Stimulated activated CD8-positive, alpha-beta memory T cell treated with anti-CD3 and anti-CD28 coated beads, Interleukin-7, amount 100 ng/mL, for 24 hours (primary cell): ENCODE measurements around the gene SLC49A3.
A peak's percentile ranks its signal among the peaks of the same experiment; 100 is the strongest.

ENCODE experiments used
- DNase-seq: peaks from one replicate; pipeline ENCODE4 v3.0.0-alpha.2; 2020; ENCODE audit warnings: low read depth

Gene SLC49A3

DNA sequence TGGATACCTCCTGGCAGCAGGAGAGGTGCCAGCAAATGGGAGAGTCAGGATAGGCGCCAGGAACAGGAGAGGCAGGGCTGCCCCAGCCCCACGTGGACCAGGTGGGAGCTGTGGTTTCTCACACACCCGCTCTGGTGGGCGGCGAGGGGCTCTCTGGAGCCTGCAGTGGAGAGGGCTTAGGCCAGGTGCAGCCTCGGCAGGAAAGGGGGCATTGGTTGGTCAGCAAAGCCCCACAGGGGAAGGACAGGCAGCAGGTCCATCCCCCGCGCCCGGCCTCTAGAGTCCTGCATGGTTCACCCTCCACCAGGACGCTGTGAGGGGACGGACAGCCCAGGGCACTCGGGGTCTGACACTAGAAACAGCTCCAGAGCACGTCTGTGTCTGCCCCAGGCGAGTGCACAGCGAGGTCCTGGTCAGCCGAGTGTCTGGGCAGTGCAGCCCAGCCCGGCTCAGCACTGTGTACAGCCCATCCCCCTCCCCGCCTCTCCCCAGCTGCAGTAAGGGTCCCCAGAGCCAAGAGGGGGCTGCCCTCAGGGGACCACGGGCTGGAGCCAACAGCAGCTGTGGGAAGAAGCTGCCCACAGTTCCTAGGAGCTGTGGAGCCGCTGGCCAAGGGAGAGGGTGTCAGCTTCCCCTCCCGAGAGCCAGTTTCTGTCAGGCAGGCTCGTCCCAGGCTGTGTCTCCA is 23.1 kb downstream of the SLC49A3 start:
- DNase-seq: no peak

GRCh38 chr4:665381-665750 is 23.6 kb downstream of the SLC49A3 start:
- DNase-seq: no peak

- no peak for DNase-seq
Observed at GRCh38 chr4:664713-665231, 24.2 kb downstream of the SLC49A3 start.

DNA sequence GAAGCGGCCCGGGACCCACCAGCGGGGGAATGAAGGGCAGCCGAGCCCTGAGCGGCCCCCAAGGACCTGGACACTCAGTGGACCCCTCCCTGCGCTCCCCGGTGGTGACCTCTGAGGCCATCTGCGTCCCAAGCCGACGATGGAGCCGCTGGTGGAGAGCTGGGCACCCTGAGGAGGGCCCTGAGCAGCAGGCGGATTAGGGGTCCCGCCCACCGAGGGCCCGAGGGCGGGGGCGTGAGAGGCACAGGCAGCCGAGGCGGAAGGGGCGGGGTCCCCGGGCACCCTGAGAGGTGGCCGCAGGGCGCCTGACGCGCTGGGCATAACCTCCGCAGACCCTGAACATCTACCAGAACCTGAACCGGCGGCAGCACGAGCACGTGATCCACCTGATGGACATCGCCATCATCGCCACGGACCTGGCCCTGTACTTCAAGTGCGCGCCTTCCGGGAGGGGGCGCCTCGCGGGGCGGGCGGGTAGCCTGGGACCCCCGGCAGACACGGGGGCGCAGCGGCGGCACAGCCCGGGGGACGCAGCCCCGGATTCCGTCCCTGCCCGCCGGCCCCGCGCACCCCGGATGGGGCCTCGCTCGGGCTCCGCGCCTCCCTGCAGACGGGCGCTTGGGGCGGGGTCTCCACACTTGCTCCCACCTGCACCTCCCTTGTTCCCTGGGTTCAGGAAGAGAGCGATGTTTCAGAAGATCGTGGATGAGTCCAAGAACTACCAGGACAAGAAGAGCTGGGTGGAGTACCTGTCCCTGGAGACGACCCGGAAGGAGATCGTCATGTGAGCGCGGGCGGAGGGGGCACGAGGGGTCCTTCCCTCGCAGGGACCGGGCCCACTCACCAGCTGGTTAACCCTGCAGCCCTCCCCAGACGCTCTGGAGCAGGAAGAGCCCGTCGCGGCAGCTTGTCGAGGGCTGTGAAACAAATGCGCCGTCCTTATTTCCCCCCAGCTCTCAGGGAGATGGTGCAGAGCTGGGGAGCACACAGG is 25.2 kb downstream of the SLC49A3 start:
- DNase-seq: peak; percentile 53

- DNase-seq: no peak
Observed at GRCh38 chr4:663046-663437, 25.9 kb downstream of the SLC49A3 start.

DNA sequence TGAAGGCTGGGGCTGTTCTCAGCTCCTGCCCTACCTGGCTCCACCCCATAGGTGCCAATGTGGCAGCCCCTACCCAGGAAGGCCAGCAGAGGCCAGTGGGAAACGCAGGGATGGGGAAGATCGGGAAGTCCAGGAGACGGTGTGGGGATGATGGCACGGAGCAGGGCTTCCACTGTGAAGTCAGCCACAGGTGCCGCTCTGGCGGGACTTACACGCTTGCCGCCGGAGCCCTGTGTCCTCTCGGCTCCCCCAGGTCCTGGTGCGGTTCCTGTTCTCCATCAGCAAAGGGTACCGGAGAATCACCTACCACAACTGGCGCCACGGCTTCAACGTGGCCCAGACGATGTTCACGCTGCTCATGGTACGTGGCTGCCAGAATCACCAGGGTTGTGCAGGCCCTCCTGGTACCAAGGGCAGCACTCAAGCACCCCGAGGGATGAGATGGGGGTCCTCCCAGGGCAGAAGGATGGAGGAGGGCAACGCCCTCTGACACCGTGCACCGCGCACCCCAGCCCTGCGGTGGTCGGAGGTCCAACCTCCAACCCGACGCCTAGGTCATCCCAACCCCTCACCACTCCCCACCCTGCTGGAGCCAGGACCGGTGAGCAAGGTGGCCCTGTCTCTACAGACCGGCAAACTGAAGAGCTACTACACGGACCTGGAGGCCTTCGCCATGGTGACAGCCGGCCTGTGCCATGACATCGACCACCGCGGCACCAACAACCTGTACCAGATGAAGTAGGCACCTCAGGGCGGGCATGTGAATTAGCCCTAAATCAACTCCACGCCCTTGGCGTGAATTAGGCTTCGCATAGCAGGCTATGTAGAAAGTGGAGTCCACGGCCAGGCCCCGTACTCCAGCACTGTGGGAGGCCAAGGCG is 26.8 kb downstream of the SLC49A3 start:
- no peak for DNase-seq

DNA sequence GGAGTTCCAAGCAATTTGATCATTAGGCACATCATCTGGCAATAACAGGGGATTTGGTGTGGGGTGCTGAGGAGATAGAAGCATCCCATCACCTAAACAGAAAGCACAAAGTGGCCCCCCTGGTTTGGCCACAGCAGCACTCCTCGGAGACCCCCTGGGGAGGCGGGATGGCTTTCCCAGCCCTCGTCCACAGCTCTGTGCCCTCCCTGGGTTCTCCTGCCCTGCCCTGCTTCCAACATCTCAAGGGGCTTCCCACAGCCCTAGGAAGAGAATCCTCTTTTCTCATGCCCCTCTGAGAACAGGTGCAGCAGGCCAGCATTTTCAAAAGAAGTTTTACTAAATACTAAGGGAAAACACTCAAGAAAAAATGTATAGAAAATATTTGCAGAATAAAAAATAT is 27.7 kb downstream of the SLC49A3 start:
- no peak for DNase-seq

- DNase-seq: no peak
Observed at GRCh38 chr4:660401-660800, 28.6 kb downstream of the SLC49A3 start.

DNA sequence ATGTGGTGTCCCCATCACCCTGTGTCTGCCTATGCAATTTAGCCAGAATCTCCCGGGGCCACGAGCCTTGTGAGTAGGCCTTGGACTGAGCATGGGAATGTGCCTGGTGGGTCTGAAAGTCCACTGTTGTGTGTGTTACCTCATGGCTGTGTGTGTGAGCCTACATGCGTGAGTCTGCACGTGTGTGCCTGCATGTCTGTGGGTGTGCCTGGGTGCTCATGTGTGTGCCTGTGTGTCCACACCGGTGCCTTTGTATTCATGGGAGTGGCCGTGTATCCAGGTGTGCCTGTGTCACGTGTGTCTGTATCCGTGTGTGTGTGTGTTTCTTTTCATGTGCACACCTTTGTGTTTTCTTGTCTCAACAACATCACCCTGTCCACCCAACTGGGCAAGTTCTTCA is 29.1 kb downstream of the SLC49A3 start:
- DNase-seq: no peak

DNA sequence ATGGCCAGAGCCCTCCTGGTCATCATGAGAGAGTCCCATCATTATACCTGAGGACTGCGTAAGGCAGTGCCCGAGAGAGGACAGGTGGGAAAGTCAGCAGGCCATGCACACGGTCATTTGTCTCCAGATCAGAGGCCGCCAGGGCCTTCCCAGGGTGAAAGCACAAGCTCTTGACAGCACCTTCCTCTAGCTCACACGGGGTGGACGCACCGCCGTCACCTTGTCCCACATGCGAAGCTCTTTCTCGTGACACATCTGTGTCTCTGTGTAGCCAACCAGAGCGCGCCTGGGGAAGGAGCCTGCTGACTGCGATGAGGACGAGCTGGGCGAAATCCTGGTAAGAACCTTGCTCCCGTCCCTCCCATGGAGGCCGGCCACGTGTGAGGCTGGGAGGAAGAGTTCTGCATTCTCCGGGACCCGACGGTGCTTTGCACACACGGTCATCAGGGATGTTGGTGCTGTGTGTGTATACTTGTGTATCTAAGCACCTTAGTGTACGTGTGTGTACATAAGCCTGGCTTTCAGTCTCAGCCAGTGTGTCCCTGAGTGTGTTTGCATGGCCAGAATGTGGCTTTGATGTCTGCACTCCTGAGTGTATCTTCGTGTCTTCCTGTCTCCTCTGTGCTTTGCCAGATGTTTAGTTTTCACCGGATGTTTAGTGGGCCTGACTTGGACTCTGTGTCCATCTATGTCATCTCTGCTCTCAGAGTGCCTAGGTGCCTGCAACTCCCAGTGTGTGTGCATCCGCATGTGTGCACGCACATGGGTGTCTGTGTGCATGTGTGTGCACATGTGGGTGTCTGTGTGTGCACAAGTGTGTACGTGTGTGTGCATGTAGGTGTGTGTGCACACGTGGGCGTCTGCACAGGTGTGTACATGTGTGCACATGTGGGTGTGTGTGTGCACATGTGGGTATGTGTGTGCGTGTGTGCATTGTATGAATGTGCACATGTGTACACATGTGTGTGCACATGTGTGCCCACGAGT is 30.0 kb downstream of the SLC49A3 start:
- no peak for DNase-seq

- no peak for DNase-seq
Observed at GRCh38 chr4:657834-658667, 30.9 kb downstream of the SLC49A3 start.

DNA sequence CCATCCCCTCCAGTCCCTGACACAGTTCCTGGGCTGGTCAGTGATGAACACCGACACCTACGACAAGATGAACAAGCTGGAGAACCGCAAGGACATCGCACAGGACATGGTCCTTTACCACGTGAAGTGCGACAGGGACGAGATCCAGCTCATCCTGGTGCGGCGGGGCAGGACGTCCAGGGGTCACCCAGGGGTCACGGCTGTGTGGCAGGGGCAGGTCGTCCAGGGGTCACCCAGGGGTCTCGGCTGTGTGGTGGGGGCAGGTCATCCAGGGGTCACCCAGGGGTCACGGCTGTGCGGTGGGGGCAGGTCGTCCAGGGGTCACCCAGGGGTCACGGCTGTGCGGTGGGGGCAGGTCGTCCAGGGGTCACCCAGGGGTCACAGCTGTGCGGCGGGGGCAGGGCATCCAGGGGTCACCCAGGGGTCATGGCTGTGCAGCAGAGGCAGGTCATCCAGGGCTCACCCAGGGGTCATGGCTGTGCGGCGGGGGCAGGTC is 31.6 kb downstream of the SLC49A3 start:
- no peak for DNase-seq

DNA sequence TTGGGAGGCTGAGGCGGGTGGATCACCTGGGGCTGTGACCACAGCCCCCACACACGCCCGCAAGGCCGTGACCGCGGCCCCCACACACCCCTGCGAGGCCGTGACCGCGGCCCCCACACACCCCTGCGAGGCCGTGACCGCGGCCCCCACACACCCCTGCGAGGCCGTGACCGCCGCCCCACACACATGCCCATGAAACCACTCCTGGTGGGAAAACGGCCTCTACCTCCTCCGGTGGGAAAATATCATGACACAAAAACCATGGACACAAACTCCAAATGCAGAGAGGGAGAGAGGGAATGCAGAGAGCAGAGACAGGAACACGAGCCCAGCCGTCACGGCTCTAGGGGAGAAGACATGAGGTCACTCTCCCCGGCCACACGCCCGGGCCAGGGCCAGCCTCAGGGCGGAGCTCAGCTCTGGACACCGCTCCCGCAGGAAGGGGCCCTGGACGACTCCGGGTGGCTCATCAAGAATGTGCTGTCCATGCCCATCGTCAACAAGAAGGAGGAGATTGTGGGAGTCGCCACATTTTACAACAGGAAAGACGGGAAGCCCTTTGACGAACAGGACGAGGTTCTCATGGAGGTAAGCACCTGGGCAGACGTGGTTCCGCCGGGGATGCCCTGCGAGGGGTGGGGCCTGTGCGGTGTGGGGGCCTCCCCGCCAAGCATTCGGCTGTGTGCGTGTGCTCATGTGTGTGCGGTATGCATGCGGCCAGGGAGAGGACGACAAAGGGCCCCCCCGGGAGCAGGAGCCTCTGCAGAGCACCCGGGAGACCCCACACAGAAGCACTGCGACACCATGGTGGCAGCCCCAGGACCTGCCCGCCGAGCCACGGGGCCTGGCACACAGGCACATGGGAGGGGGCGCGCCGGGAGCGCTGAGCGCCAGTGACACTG is 32.3 kb downstream of the SLC49A3 start:
- no peak for DNase-seq

- no peak for DNase-seq
Observed at GRCh38 chr4:655464-656151, 33.3 kb downstream of the SLC49A3 start.

GRCh38 chr4:654871-655463 is 34.0 kb downstream of the SLC49A3 start:
- DNase-seq: no peak

- no peak for DNase-seq
Observed at GRCh38 chr4:654503-654845, 34.5 kb downstream of the SLC49A3 start.

GRCh38 chr4:653831-654502 is 35.0 kb downstream of the SLC49A3 start:
- no peak for DNase-seq
